Right ventricle myocardium superior (tissue), 1 donor: ENCODE data around the gene RRAS. TPM values are rescaled to one million over a fixed set of nuclear protein-coding genes. Genes with fewer than 3 reads are reported as not detected.
A peak's percentile ranks its signal among the peaks of the same experiment; 100 is the strongest.

Experiments used
- ATAC-seq: fragments of 200-7000 bp; cut with Tn5 transposase; one replicate; pipeline ENCODE4 v1.9.1; 2020; ENCODE audit warnings: mild to moderate bottlenecking; ENCODE audit not compliant: poor library complexity
- DNase-seq: peaks from one replicate; pipeline ENCODE4 v3.0.0-alpha.2; 2020
- intact Hi-C: fragments of 100-400 bp; cut with DNase I; formaldehyde crosslinking; loops from one replicate; pipeline ENCODE4 v1.11.2; 2022
- microRNA-seq: library from miRNA; unstranded; fragments of <30 nt; microRNA quantifications from one replicate; pipeline ENCODE4 v1.2.0, GENCODE V29; 2020
- total RNA-seq: library from RNA; stranded (reverse); fragmentation: NEBNext Ultra II Directional; extraction: Animal tissue kit (Norgen Biotek cat#: 25700); gene quantifications from one replicate; pipeline ENCODE4 v1.2.1, GENCODE V29; 2021
- donor health status: DM: no; HTN: yes; CAD: no; lungs with severe emphysema.

RRAS gene
- total RNA-seq, 1 donor from 2014 or later = 105 TPM

DNA sequence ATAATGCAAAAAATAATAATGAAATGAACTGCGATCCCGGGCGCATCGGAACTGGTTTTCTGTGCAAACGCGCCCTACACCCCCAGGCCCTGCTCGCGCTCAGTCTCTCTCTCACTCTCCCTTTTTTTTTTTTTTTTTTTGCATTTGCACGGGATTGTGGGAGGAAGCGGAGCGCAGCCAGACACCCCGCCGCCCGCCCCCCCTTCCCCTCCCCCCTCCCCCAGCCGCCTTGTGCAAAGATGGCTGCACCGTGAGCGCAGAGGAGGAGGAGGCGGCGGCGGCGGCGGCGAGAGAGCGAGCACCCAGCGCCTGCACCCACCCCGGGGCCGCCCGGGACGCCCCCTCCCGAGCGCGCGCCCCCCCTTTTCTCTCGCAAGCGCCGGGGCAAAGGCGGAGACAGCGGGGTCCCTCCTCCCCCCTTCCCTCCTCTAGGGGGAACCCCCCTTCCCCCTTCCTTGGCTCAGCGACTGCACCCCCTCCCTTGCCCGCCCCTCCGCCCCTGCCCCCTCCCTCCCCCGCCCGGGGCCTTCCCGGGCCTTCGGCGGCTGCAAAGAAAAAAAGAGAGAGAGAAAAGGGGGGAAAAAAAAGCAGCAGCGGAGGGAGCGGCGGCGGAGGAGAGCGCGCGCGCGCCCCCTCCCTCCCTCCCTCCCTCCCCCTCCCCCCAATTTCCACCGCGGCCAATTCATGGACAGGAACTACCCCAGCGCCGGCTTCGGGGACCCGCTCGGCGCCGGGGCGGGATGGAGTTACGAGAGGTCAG, 48.8 kb downstream of the RRAS start, which contains the start of gene PRR12:
PRR12 (plus strand) TSS at position 212 of the 760 bp plus-strand sequence; CDS start at position 685, 473 bp downstream.
- intact Hi-C loops = no loop called here
- peak; percentile 72 for DNase-seq
- peak; percentile 73 for ATAC-seq

DNA sequence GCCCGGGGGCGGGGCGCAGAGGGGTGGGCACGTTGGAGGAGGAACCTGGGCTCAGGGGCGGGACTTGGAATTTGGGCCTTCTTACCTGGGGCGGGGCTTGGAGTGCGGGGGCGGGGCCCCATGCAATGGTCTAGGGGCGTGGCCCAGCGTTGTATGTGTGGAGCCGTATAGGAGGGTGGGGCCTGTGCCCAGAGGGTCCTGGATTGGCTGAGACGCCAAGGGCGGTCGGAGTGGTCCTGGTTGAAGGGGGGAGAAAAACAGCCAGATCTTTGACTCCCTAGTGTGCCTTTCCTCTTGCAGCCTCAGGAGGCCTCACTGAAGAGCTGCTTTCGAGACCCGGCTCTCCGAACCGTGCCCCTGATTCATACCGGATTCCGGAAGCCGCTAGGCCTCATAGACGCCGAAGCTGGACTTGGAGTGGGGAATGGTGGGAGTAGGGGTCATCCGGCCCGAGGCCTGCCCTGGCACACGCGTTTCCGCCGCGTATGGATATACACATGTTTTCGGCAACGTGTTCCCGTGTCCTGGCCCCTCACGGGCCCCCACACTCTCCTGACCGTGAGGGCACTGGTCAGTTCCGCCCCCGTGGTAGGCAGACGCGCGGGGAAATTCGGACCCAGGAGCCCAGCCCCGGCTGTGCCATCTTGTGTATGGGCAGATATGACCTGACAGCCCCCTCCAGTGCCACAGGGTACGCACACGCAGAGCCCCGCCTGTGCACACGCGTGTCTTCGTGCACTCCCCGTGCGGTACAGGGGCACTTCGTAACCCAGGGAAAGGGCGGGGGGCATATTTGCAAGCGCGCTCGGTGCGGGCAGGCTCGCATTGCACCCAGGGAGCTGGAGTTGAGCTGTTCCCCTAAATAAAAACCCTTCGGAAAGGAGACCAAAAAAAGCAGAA, 49.6 kb downstream of the RRAS start:
- intact Hi-C loops = no loop called here
- ATAC-seq (peak; percentile 86), DNase-seq (peak; percentile 97)

DNA sequence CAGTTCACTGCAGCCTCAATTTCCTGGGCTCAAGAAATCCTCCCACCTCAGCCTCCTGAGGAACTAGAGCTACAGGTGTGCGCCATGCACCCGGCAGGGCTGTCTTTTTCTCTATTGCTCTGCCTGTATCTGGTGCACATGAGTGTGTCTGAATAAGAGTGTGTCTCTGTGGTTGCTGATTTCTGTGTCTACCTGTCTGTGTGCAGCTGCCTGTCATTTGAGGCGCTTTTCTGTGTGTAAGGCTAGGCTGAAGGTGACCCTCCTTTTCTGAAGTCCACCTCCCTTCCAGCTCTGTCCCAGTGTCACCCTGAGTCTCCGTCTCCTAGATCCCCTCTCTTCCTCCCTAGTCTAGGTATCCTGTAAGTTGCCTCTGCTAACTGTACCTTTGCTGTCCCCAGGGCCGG, 50.4 kb downstream of the RRAS start:
- intact Hi-C loops = no loop called here
- DNase-seq (no peak), ATAC-seq (no peak)

DNA sequence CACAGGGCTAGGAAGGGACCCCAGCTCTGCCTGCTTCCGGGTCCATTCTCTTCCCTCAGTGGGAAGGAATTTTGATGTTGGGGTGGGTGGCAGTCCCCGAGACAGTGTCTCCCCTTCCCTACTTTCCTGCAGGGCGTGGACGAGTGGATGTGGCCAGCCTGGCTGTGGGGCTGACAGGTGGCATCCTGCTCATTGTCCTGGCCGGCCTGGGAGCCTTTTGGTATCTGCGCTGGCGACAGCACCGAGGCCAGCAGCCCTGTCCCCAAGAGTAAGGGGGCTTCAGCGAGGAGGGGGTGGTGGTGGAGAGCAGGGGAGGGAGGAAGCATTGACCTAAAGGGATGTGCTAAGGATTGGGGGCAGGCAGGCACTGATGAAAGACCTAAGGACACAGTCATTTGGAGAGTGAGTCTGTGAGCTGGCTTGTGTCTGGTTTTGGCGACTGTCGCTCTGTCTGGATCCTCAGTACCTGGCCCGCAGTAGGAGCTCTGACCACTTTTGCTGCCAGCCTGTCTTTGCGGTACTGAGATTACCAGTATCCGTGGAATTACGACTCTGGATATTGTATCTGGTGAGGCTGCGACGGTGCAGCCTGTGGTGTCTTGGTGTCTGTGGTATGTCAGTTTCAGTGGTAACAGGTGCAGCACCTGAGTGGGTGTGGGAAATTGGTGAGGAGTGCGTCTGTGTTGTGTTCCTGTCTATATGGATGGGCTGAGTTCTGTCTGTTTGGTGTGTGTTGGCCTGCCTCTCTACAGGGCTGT, 51.4 kb downstream of the RRAS start:
- intact Hi-C loops = no loop called here
- DNase-seq = no peak
- no peak for ATAC-seq

DNA sequence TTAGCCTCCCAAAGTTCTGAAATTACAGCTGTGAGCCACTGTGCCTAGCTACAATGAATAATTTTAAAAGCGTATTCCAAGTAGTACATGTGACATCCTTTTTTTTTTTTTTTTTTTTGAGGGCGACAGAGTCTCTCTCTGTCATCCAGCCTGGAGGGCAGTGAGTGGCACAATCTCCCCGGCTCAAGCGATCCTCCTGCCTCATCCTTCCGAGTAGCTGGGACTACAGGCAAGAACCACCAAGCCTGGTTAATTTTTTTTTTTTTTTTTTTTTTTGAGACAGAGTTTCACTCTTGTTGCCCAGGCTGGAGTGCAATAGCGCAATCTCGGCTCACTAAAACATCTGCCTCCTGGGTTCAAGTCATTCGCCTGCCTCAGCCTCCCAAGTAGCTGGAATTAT, 52.7 kb downstream of the RRAS start:
- DNase-seq = peak; percentile 8
- ATAC-seq = no peak

More for the DNA sequence above, 52.7 kb downstream of the RRAS start:
- intact Hi-C loops = no loop called here

Small RNA genes within 50 kb of the gene (microRNA-seq; reads per million reads assigned to microRNA genes)
- gene MIR5088 = not detected

Other genes with a start within 250 kb of the RRAS start
- gene PTH2, start 216.7 kb downstream of the RRAS start, total RNA-seq = not detected
- not detected for gene GFY, start 214.8 kb downstream of the RRAS start, total RNA-seq
- gene SLC17A7, start 198.6 kb downstream of the RRAS start, total RNA-seq = 1.8 TPM
- gene PIH1D1, start 188.3 kb downstream of the RRAS start, total RNA-seq = 28.1 TPM
- 10.8 TPM for gene ALDH16A1, start 186.9 kb downstream of the RRAS start, total RNA-seq
- gene FLT3LG, start 165.9 kb downstream of the RRAS start, total RNA-seq = 3.6 TPM
- 1,304 TPM for gene RPL13A, start 152.5 kb downstream of the RRAS start, total RNA-seq
- gene RPS11, start 143.7 kb downstream of the RRAS start, total RNA-seq = 935 TPM
- gene FCGRT, start 127.5 kb downstream of the RRAS start, total RNA-seq = 98.8 TPM
- gene RCN3, start 112.1 kb downstream of the RRAS start, total RNA-seq = 7.3 TPM
- 45.5 TPM for gene NOSIP, start 59.6 kb downstream of the RRAS start, total RNA-seq
- gene PRRG2, start 58.8 kb downstream of the RRAS start, total RNA-seq = 0.70 TPM
- 12.6 TPM for gene PRR12, start 49.0 kb downstream of the RRAS start, total RNA-seq
- gene SCAF1, start 2.1 kb upstream of the RRAS start, total RNA-seq = 42.0 TPM
- 29.9 TPM for gene IRF3, start 25.7 kb upstream of the RRAS start, total RNA-seq
- 10.8 TPM for gene BCL2L12, start 25.8 kb upstream of the RRAS start, total RNA-seq
- gene PRMT1, start 37.1 kb upstream of the RRAS start, total RNA-seq = 110 TPM
- 0.67 TPM for gene ADM5, start 49.5 kb upstream of the RRAS start, total RNA-seq
- gene CPT1C, start 51.0 kb upstream of the RRAS start, total RNA-seq = 2.2 TPM
- gene TSKS, start 123.2 kb upstream of the RRAS start, total RNA-seq = 0.86 TPM
- gene AP2A1, start 126.9 kb upstream of the RRAS start, total RNA-seq = 62.7 TPM
- 19.8 TPM for gene FUZ, start 173.1 kb upstream of the RRAS start, total RNA-seq
- gene MED25, start 178.1 kb upstream of the RRAS start, total RNA-seq = 83.4 TPM
- 120 TPM for gene PTOV1, start 211.0 kb upstream of the RRAS start, total RNA-seq
- gene PNKP, start 227.4 kb upstream of the RRAS start, total RNA-seq = 36.3 TPM
- gene AKT1S1, start 237.2 kb upstream of the RRAS start, total RNA-seq = 35.0 TPM
- 46.0 TPM for gene TBC1D17, start 237.6 kb upstream of the RRAS start, total RNA-seq